ENCODE results near the gene BAZ1A.

BAZ1A gene

DNA sequence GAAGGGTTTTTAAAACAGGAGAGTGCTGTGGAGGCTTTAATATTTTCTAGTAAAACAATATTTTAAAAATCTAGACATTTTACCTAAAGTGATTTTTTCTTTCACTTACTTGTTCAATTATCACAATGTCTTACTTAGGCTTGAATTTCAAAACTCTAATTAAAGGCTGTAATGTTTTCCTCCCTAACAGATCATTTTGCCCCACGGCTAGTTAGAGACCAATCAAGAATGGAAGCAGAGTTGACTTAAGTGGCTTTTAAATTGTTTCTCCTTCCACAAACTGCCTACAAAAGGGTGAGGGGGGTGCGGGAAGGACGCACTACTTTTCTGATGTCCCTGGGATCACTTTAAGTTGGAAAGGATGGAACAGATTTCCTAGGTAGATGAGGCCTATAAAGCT, 151.3 kb downstream of the BAZ1A start:
- no peak for DNase-seq (ENCODE audit: low read depth in 3 of 3, low spot score in 1 of 3)

DNA sequence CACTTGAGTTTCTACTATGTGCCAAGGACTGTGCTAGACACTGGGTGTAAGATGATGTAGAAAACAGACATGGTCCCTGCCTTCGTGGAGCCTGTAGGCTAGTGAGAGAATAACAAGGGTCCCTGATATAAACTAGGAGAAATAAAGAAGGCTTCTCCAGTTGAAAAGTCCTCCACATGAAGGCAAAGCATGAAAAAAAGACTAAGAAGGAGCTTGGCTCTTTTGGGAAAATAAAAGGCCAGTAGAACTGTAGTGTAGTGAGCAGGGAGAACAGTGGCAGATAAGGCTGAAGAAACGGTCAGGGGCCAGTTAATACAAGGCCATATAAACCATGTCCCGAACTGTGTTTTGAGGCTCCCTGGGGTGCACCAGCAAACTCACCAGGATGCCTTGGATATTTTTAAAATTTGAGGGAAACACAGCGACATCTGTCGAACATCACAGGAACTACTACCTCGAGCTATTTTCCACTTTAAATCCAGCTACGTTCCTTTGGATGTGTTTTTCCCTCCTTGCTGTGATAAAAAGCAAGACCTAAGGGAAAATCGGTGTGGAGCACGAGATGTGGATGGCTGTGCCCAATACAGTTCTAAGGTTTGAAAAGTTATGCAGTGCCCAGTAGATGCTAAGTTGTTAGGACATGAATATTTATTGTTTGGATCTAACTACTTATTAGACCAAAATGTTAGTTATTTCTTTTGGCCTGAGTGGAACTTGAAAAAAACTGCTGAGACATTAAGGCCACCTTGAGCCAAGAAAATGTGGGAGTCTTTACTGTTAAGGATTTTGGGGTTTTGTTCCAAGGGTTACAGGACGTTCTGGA, 152.2 kb downstream of the BAZ1A start:
- DNase-seq (ENCODE audit: low read depth in 3 of 3, low spot score in 1 of 3), result peak in 1 of 3 donors; percentile 3

DNA sequence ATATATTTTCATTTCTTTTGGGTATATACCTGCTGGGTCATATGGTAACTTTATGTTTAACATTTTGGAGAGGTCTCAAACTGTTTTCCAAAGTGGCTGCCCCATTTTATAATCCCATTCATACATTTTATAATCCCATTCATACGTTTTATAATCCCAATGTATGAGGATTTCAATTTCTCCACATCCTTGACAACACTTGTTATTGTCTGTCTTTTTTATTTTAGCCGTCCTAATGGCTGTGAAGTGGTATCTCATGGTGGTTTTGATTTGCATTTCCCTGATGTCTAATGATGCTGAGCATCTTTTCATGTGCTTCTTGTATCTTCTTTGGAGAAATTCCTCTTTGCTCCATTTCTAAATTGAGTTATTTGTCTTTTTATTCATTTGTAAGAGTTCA, 154.0 kb downstream of the BAZ1A start:
- no peak for DNase-seq (ENCODE audit: low read depth in 3 of 3, low spot score in 1 of 3)

DNA sequence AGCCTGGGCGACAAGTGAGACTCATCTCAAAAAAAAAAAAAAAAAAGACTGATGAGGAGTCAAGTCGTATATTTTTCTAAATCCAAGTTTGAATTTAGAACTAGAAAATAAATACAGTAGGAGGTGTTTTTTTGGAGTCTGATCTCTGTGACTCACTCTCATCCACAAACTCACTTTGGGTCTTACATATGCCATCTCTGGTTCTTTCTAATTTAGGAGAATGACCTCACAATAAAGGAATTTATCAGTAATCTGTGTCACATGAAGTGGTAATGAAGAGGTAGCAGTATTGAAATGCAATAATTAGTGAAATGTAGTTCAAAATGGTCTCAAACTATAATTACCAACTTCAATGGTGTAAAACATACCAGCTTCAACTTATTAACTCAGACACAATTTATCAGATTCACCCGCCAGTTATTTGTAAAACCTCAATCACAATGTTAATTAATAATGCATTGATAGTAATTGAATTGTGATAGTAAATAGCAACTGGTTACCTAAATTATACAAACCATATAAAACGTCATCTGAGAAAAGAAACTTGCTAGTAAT, 156.3 kb downstream of the BAZ1A start:
- no peak for DNase-seq (ENCODE audit: low read depth in 3 of 3, low spot score in 1 of 3)

DNA sequence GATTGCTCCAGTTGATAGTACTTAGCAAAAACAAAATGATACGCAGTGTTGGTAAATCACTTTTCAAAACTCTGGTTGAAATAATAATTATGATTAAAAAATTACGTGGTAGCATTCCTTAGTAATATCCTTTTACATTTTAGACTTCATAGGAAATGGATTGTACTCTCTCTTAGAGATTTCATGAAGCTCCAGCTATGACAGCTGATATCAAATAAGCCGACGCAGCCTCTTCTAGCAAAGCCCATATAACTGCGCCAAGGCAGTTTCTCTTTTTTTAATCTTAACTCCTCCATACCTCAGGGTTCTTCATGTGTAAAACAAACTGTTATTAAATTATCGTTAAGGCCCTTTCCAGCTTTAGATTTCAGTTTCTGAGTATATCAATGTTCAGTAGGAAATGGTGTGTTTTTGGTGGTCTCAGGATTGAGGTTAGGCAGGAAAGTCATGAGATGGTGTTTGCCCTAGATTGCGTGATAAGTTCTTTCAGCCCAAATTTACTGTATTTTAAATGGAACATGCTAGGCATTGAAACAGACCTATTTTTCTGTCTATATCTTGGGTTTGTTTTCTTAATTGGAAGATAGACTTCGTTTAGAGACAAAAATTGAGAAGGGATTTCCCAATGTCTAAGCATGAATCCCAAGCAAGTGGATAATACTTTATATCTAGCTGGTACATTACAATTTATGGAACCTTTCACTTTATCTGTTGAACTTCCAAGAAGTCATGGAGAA, 159.9 kb downstream of the BAZ1A start:
- DNase-seq (ENCODE audit: low read depth in 3 of 3, low spot score in 1 of 3), result no peak

DNA sequence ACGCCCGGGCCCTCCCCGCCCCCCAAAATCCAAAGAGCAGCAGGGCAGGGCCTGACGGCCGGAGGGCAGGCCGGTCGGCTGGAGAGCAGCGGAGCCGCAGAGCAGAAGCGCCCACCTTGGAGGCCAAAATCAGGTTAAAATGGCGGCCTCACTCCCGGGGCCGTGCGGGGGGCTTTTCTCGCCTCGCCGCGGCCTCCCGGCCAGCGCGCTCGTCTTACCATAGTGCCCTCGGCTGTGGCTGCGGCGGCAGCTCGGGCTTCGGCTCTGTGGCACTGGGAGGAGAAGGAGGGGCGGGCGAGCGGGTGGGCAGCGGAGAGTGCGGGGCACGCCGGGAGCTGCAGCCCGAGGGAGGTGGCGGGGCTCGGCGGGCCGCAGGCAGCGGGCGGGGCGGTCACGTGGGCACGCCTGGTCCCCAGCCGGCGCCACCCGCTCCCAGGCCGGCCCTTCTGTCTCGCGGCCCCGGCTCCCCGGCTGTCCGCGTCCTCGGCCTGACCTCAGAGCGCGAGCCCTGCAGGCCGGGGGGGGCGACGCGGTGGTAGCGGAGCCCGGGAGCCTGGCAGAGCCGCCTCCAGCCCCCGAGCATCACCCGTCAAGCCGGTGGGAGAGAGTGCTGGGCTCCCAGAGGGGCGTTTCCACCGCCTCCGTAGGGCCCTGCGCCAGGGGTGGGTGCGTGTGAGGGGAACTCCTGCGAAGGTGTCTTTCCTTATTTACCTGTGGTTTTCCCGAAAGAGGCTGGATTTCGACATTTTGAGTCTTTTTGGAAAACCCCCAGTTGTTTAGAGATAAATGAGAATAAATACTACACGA, 160.6 kb downstream of the BAZ1A start, which contains the start of gene CFL2:
TSS of gene CFL2 (minus strand) at position 274 of the 807 bp plus-strand sequence. CDS start at position 221, 53 bp downstream.
- DNase-seq (ENCODE audit: low read depth in 3 of 3, low spot score in 1 of 3), result peak; percentile 6 to 57 (median 20)

DNA sequence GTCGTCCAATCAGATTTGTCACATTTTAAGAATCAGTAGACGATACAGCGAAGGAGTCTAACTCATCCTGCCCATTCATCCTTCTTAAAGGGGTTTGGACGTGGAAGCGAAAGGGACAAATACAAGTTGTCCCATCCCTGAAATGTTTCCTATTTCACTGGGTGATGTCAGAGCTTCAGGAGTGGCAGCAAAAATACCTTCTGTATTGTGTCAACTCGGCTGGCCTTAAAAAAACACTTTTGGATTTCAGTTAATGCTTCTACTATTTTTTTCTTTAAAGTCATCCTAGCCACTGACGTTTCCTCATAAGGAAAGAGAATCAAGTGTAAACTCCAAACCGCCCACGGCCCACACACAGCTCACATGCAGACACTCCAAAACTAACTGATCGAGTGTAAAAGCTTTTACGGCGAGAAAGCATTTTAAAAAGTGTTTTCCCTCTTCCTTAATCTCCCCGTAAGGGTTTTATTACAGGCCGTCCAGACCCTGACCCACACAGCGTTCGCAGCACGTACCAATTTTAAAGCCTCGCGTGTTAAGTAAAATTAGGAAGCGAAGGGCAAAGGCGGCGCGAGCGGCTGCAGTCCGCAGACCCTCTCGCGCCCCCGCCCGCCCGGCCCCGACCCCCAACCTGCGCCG, 161.4 kb downstream of the BAZ1A start:
- peak in 1 of 3 donors; percentile 31 for DNase-seq (ENCODE audit: low read depth in 3 of 3, low spot score in 1 of 3)

DNA sequence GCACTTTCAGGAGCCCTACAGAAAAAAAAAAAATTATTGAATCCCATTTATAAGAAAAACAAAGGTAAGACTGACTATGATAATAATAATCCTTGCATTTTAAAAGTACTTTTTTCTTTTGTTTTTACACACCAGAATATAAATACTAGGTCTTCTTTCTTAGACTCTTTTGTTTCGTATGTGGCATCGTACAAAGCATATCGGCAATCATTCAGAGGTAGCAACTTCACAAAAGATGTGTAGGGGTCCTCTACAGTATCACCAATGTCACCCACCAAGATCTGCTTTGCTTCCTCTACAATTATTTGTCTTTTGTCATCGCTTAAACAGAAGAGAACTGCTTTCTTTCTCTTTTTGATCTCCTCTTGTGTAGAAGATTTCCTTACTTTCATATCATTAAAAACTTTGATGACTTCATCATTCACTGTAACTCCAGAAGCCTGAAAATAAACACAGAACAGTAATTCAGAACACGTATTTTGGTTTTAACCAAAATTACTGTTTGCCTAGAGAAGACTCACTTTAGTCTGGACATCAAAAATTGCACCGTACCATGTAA, 162.0 kb downstream of the BAZ1A start:
- no peak for DNase-seq (ENCODE audit: low read depth in 3 of 3, low spot score in 1 of 3)

DNA sequence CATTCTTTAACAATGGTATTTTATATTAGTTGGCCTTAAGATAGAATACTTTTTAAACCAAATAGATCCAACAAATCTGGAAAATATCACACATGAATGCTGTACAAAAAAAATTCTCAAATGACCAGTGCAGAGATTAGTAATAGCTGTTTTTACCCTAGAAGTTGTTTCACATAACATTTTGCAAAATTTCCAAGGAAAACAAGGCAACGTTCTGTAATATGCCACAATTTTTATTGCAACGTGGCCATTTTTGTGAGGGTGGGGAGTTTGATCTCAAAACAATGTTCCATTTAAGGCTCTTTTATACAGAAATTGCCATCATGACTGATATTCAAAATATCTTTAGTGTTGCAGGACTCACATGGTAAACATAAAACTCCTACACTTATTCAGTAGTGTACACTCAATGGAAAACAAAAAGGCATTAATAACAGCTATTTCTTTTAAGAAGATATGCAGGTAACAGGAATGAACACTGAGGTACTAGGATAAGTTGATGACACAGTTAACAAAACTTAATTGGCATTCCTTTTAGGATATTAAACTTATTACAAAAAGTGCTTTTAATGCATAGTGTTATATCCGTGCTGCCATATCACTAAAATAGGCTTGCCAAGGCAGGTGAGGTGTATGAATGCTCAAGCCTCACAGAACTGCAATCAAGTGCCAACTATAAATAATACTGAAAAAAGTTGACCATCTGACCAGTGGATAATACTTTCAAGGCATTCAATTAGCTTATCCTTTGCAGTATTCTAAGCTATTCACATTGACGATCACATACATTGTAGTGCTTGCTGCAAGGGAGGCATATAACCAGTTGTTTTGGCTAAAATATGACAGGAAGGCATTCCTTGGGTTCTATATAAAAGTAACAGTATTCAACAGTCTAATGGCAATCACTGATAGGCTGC, 163.1 kb downstream of the BAZ1A start:
- no peak for DNase-seq (ENCODE audit: low read depth in 3 of 3, low spot score in 1 of 3)

DNA sequence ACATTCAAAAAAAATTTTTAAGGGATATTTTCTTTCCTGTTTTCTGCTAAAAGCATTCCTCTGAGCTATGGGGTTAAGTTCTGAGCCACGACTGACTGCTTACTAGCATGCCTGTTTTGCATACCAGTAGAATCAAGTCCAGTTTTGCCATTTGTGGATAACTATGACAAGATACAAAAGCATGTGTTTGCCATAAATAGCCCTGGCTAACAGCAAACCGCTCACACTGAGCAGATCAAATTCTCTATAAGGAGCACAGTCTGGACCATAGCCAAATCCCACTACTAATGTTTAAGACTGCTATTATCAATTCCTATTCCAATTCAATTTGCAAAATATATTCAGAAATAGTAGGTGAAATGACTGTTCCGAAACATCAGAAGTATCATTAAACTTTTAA, 164.0 kb downstream of the BAZ1A start:
- DNase-seq (ENCODE audit: low read depth in 3 of 3, low spot score in 1 of 3), result no peak

DNA sequence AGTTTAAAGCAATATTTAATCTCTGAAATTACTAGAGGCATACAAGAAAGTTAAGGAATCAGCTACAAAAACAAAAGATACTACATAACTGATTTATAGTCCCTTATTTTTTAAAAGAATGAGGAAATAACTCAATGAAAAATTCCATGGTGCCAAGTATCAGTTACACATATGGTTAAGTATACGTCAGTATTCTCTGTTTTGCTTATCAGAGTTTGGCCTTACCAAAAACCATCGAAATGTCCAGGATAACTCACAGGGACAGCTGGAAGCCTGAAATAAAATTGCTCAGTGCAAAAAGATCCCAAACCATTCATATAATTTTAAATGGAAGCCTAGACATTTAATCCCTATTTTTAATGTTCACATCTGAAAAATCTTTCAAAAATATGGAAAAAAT, 164.4 kb downstream of the BAZ1A start:
- no peak for DNase-seq (ENCODE audit: low read depth in 3 of 3, low spot score in 1 of 3)

DNA sequence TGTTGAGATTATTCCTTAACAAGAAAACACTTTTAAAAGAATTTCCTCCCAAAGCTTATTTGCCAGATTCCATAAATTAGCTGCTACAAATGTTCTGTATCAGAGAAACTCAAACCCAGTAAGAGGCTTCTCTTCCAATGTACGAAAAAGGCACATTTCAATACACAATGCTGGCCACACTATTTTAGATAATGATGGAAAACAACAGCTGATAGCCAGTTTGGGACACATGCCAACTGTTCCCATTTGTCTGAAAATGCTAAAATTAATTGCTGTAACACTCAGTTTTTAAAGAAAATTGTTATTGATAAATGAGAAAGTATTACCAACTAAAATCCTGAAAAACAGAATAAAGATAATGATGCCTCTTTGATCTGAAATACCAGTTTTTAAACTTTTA, 165.2 kb downstream of the BAZ1A start:
- no peak for DNase-seq (ENCODE audit: low read depth in 3 of 3, low spot score in 1 of 3)

DNA sequence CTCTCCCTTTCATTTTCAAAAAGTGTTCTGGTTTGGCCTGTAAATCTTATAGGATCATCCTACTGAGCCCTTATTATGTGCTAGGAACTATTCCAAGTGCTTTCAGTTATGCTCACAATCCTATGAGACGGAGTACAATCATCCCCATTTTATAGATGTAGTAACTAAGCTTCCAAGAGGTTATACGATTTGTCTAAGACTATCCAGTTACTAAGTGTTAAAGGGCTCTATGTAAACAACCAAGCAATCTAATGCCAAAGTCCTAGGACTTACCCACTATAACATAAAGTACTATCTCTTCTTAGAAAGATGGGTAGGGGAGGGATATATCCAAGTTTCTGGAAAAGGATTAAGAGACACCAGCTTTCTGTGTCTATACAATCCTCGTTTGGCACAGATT, 167.4 kb downstream of the BAZ1A start:
- DNase-seq (ENCODE audit: low read depth in 3 of 3, low spot score in 1 of 3), result no peak
